ENCODE results near the gene MMP13. TPM values are rescaled to one million over a fixed set of nuclear protein-coding genes. Genes with fewer than 3 reads are reported as not detected.

Gene MMP13
- total and polyA plus RNA-seq, 2 of the 4 experiments (the other 2 are of a cell fraction) = not detected

GRCh38 chr11:102925988-102926387 is 29.5 kb downstream of the MMP13 start:
- no peak overlapping the region for H3K27ac ChIP-seq (ENCODE audit: insufficient read depth, low read length)
- ChIA-PET POLR2A (ENCODE audit: unreplicated experiment) (no interaction called here), CTCF (interaction anchor here (0.6 to 1.6 kb wide), 2 partner anchors 11 to 103 kb away, joined by 3 to 8 read pairs; no protein-coding TSS in a partner anchor)
- H4K20me1 ChIP-seq (ENCODE audit: insufficient read depth, low read length) = no peaks in the 10 kb centered on the region
- no TSS peak for BruUV-seq (replicated peaks)
- H2BK5ac ChIP-seq (ENCODE audit: low read depth, low read length, poor library complexity, severe bottlenecking) = no peak overlapping the region
- no peak overlapping the region for H4K91ac ChIP-seq (ENCODE audit: insufficient read depth, low read depth, low read length)
- no peak for TF ChIP-seq RCOR1 (IDR thresholded peaks at IDR 0.05; ENCODE audit: insufficient replicate concordance, low read length)
- H3K14ac ChIP-seq (replicated peaks; ENCODE audit: low read depth, low read length) = no peak overlapping the region
- no peak overlapping the region for H2BK15ac ChIP-seq (ENCODE audit: low read depth, low read length)
- no peak overlapping the region for H3K4me3 ChIP-seq (ENCODE audit: insufficient read depth, low read depth, low read length)
- no peak overlapping the region for H3K18ac ChIP-seq (ENCODE audit: low read depth, low read length)
- H2AK9ac ChIP-seq (replicated peaks; ENCODE audit: low read depth, low read length, poor library complexity) = no peak overlapping the region
- no peaks in the 10 kb centered on the region for H3K79me1 ChIP-seq (ENCODE audit: low read depth in 1 of 2, low read length in 2 of 2)
- WGBS, 2 experiments (ENCODE audit: extremely low coverage in 2 of 2, insufficient read length in 1 of 2) = no CpG with 5 or more reads among the region's 3 CpGs
- no peak overlapping the region for H3K56ac ChIP-seq (ENCODE audit: extremely low read depth, insufficient read depth, low read length)
- no peak overlapping the region for H4K8ac ChIP-seq (ENCODE audit: low read depth in 2 of 2, low read length in 2 of 2)
- dilution Hi-C loops (cut with HindIII; ENCODE audit: low sequenced_read_pairs, unreplicated experiment) (no loop called here), intact Hi-C loops (cut with micrococcal nuclease) (no loop called here), in situ Hi-C loops (cut with MboI; ENCODE audit: low sequenced_read_pairs) (no loop called here)
- H2BK20ac ChIP-seq (ENCODE audit: low read depth, low read length) = no peak overlapping the region
- H3K9me1 ChIP-seq (ENCODE audit: insufficient read depth, low read length) = no peaks in the 10 kb centered on the region
- no peaks in the 10 kb centered on the region for H3K9me3 ChIP-seq (ENCODE audit: control insufficient read depth, insufficient read depth, low read length)
- H2AK5ac ChIP-seq (ENCODE audit: low read depth, low read length) = no peak overlapping the region
- H3K27me3 ChIP-seq (ENCODE audit: control insufficient read depth, insufficient read depth, low read length) = peaks cover 17% of the 10 kb centered on the region
- no peak overlapping the region for H2BK120ac ChIP-seq (ENCODE audit: low read depth, low read length)
- no peaks in the 10 kb centered on the region for H3K4me1 ChIP-seq (ENCODE audit: control insufficient read depth, insufficient read depth, low read length)
- no peak overlapping the region for H3K23ac ChIP-seq (ENCODE audit: low read depth, low read length)
- H3K4me2 ChIP-seq (ENCODE audit: low read depth, low read length) = no peak overlapping the region
- no peak overlapping the region for H4K5ac ChIP-seq (ENCODE audit: low read depth, low read length)
- H2AFZ ChIP-seq (replicated peaks; ENCODE audit: low read length, poor library complexity) = no peak overlapping the region
- no peak overlapping the region for H3K4ac ChIP-seq (ENCODE audit: low read depth, low read length)
- ATAC-seq (ENCODE audit: low read depth) (no peak), DNase-seq (no peak)
- no peaks in the 10 kb centered on the region for H3K36me3 ChIP-seq (ENCODE audit: control insufficient read depth, insufficient read depth, low read length)
- no peak overlapping the region for H3K9ac ChIP-seq (ENCODE audit: low read depth, low read length)
